ENCODE measurements around the gene BMP2. TPM values are rescaled to one million over a fixed set of nuclear protein-coding genes. Genes with fewer than 3 reads are reported as not detected.
A peak's percentile ranks its signal among the peaks of the same experiment; 100 is the strongest.

BMP2 gene
- total RNA-seq, 2 experiments from 2014 or later = not detected

- H3K4me3 Mint-ChIP-seq = no peak overlapping the region
- DNase-seq = no peak
- H3K9me3 Mint-ChIP-seq = no peaks in the 10 kb centered on the region
- H3K27ac Mint-ChIP-seq = no peak overlapping the region
- ATAC-seq (ENCODE audit: low read depth) = no peak
- POLR2A ChIA-PET = no interaction called here
- H3K4me1 Mint-ChIP-seq = no peaks in the 10 kb centered on the region
- H3K27me3 Mint-ChIP-seq = no peaks in the 10 kb centered on the region
- no peaks in the 10 kb centered on the region for H3K36me3 Mint-ChIP-seq
Observed at GRCh38 chr20:6746901-6747609, 20.4 kb upstream of the BMP2 start.

- H3K4me1 Mint-ChIP-seq = no peaks in the 10 kb centered on the region
- no peaks in the 10 kb centered on the region for H3K27me3 Mint-ChIP-seq
- DNase-seq = no peak
- no peak overlapping the region for H3K27ac Mint-ChIP-seq
- POLR2A ChIA-PET = no interaction called here
- no peaks in the 10 kb centered on the region for H3K36me3 Mint-ChIP-seq
- no peak overlapping the region for H3K4me3 Mint-ChIP-seq
- no peak for ATAC-seq (ENCODE audit: low read depth)
- no peaks in the 10 kb centered on the region for H3K9me3 Mint-ChIP-seq
Observed at GRCh38 chr20:6750438-6750837, 17.0 kb upstream of the BMP2 start.

- H3K27ac Mint-ChIP-seq = no peak overlapping the region
- no peaks in the 10 kb centered on the region for H3K9me3 Mint-ChIP-seq
- no peak overlapping the region for H3K4me3 Mint-ChIP-seq
- H3K36me3 Mint-ChIP-seq = no peaks in the 10 kb centered on the region
- H3K27me3 Mint-ChIP-seq = no peaks in the 10 kb centered on the region
- ATAC-seq (ENCODE audit: low read depth) = no peak
- POLR2A ChIA-PET = no interaction called here
- no peak for DNase-seq
- no peaks in the 10 kb centered on the region for H3K4me1 Mint-ChIP-seq
Observed at GRCh38 chr20:6756693-6757595, 10.5 kb upstream of the BMP2 start.

GRCh38 chr20:6764619-6765018, 2.9 kb upstream of the BMP2 start:
- Mint-ChIP-seq H3K9me3 (no peaks in the 10 kb centered on the region), H3K27ac (no peak overlapping the region), H3K36me3 (no peaks in the 10 kb centered on the region), H3K4me1 (no peaks in the 10 kb centered on the region), H3K27me3 (peaks cover 21% of the 10 kb centered on the region), H3K4me3 (no peak overlapping the region)
- ATAC-seq (ENCODE audit: low read depth) (no peak), DNase-seq (no peak)
- POLR2A ChIA-PET = no interaction called here

- POLR2A ChIA-PET = no interaction called here
- ATAC-seq (ENCODE audit: low read depth) (no peak), DNase-seq (no peak)
- Mint-ChIP-seq H3K9me3 (no peaks in the 10 kb centered on the region), H3K4me3 (no peak overlapping the region), H3K27ac (no peak overlapping the region), H3K36me3 (no peaks in the 10 kb centered on the region), H3K27me3 (peaks cover 27% of the 10 kb centered on the region), H3K4me1 (no peaks in the 10 kb centered on the region)
Observed at GRCh38 chr20:6765469-6766058, 1.9 kb upstream of the BMP2 start.

GRCh38 chr20:6766433-6766832, 1.1 kb upstream of the BMP2 start:
- Mint-ChIP-seq H3K4me1 (no peaks in the 10 kb centered on the region), H3K9me3 (no peaks in the 10 kb centered on the region), H3K4me3 (no peak overlapping the region), H3K27ac (no peak overlapping the region), H3K27me3 (peaks cover 34% of the 10 kb centered on the region), H3K36me3 (no peaks in the 10 kb centered on the region)
- POLR2A ChIA-PET = no interaction called here
- DNase-seq (no peak), ATAC-seq (ENCODE audit: low read depth) (no peak)

- no peaks in the 10 kb centered on the region for H3K9me3 Mint-ChIP-seq
- no peaks in the 10 kb centered on the region for H3K4me1 Mint-ChIP-seq
- H3K36me3 Mint-ChIP-seq = no peaks in the 10 kb centered on the region
- no peak for ATAC-seq (ENCODE audit: low read depth)
- no peak for DNase-seq
- peak overlapping the region; percentile 35 for H3K4me3 Mint-ChIP-seq
- no peak overlapping the region for H3K27ac Mint-ChIP-seq
- POLR2A ChIA-PET = no interaction called here
- peaks cover 34% of the 10 kb centered on the region for H3K27me3 Mint-ChIP-seq
Observed at GRCh38 chr20:6767126-6767535, 355 bp upstream of the BMP2 start.

- no peak for ATAC-seq (ENCODE audit: low read depth)
- H3K9me3 Mint-ChIP-seq = no peaks in the 10 kb centered on the region
- H3K27me3 Mint-ChIP-seq = peaks cover 34% of the 10 kb centered on the region
- no peak overlapping the region for H3K27ac Mint-ChIP-seq
- H3K36me3 Mint-ChIP-seq = no peaks in the 10 kb centered on the region
- DNase-seq = no peak
- POLR2A ChIA-PET = no interaction called here
- no peaks in the 10 kb centered on the region for H3K4me1 Mint-ChIP-seq
- no peak overlapping the region for H3K4me3 Mint-ChIP-seq
Observed at GRCh38 chr20:6768228-6769140, 998 bp downstream of the BMP2 start.

- POLR2A ChIA-PET = no interaction called here
- H3K36me3 Mint-ChIP-seq = no peaks in the 10 kb centered on the region
- no peak overlapping the region for H3K27ac Mint-ChIP-seq
- H3K4me3 Mint-ChIP-seq = no peak overlapping the region
- peaks cover 35% of the 10 kb centered on the region for H3K27me3 Mint-ChIP-seq
- H3K9me3 Mint-ChIP-seq = no peaks in the 10 kb centered on the region
- no peaks in the 10 kb centered on the region for H3K4me1 Mint-ChIP-seq
- ATAC-seq (ENCODE audit: low read depth) (no peak), DNase-seq (no peak)
Observed at GRCh38 chr20:6769903-6770785, 2.7 kb downstream of the BMP2 start.

- Mint-ChIP-seq H3K27ac (no peak overlapping the region), H3K4me3 (no peak overlapping the region), H3K36me3 (no peaks in the 10 kb centered on the region), H3K27me3 (peaks cover 35% of the 10 kb centered on the region), H3K4me1 (no peaks in the 10 kb centered on the region), H3K9me3 (no peaks in the 10 kb centered on the region)
- POLR2A ChIA-PET = no interaction called here
- no peak for ATAC-seq (ENCODE audit: low read depth)
- no peak for DNase-seq
Observed at GRCh38 chr20:6770786-6771100, 3.3 kb downstream of the BMP2 start.

- no peak for ATAC-seq (ENCODE audit: low read depth)
- H3K4me1 Mint-ChIP-seq = no peaks in the 10 kb centered on the region
- POLR2A ChIA-PET = no interaction called here
Observed at GRCh38 chr20:6780433-6781190, 13.1 kb downstream of the BMP2 start.

GRCh38 chr20:6783752-6784151, 16.3 kb downstream of the BMP2 start:
- Mint-ChIP-seq H3K27me3 (no peaks in the 10 kb centered on the region), H3K4me1 (no peaks in the 10 kb centered on the region), H3K27ac (no peak overlapping the region), H3K36me3 (no peaks in the 10 kb centered on the region), H3K9me3 (no peaks in the 10 kb centered on the region), H3K4me3 (no peak overlapping the region)
- POLR2A ChIA-PET = no interaction called here
- ATAC-seq (ENCODE audit: low read depth) (no peak), DNase-seq (no peak)

More at GRCh38 chr20:6780433-6781190, 13.1 kb downstream of the BMP2 start:
- no peak overlapping the region for H3K27ac Mint-ChIP-seq
- H3K4me3 Mint-ChIP-seq = no peak overlapping the region
- no peaks in the 10 kb centered on the region for H3K36me3 Mint-ChIP-seq
- no peak for DNase-seq
- no peaks in the 10 kb centered on the region for H3K27me3 Mint-ChIP-seq
- H3K9me3 Mint-ChIP-seq = no peaks in the 10 kb centered on the region

Measured in activated naive CD8-positive, alpha-beta T cell treated with anti-CD3 and anti-CD28 coated beads, Interleukin-2, amount 10 ng/mL, durations not matched to agents 7 days and 5 days (primary cell).